ENCODE data around the gene TUBB3.

DNA sequence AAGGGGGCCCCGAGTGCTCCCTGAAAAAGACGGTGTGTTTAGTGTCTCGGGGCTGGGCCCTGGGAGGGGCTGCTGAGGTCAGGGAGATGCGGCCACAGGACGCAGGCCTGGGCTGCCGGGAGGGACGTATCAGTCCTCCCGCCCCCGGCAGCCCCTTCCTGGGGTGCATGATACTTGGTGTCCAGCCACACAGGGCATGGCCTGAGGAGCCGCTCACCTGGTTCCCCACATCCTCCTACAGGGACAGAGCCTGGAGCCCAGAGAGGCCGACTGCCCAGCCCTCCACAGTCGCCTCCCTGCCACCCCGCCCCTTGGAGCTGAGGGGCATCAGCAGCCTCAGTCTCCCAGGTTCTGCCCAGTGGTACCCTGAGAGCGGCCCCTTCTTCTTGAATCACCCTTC, 13.4 kb downstream of the TUBB3 start:
- TF ChIP-seq POLR2A (IDR thresholded peaks at IDR 0.05; ENCODE audit: low read depth, low read length) (no peak), POLR2AphosphoS5 (IDR thresholded peaks at IDR 0.05; ENCODE audit: low read depth, low read length) (no peak), TAF1 (IDR thresholded peaks at IDR 0.05; ENCODE audit: borderline replicate concordance, low read depth, low read length) (no peak)

Data from GM12892 (cell line).